ENCODE measurements around the gene C10orf71.

Gene C10orf71

DNA sequence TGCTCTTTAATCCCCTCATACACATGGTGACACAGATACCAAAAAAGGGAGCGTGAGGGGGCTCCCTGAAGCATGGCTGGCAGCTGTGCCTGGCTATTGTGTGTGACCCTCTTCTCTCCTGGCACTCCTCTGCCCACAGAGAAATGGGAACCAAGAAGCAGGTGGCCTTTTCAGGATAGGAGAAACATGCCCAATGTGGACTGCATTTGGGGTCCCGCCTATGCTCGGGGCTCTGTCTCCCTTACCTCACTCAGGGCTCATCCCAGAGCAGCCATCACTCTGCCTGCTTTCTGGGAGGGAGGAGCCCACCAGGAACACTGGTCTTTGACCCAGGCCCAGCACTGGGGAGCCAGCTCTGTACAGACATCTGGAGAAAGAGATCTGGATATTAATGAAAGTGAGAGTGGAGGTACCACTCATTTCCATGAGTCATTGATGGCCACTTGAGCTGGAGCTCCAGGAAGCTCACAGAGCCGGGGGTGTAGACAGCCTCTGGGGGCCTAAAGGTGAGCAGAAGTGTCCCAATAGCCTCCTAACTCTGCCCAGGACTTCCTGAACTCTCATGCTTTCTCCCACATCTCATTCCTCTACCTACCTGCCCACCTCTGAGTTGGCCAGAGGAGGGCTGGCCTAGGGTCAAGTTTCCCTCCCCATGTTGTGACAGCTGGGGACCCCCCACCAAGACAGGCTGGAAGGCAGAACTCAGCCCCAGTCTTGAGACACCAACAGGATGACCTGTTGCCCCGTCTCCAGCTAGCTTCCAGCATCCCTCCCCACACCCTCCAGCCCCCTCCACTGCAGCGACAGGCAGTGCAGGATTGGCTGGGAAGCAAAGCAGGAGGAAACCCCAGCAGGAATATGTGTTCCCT, 54.3 kb downstream of the C10orf71 start:
- no peaks in the 10 kb centered on the region for H3K36me3 ChIP-seq (ENCODE audit: control insufficient read depth, insufficient read depth, low read length)
- H3K9me3 ChIP-seq (ENCODE audit: control insufficient read depth, insufficient read depth, low read depth, low read length) = 0 out of 2 replicates have a peak, but pooled peaks cover 4% of the 10 kb centered on the region
- H3K4me3 ChIP-seq (ENCODE audit: low read depth, low read length) = no peak overlapping the region
- no peaks in the 10 kb centered on the region for H3K27me3 ChIP-seq (ENCODE audit: control insufficient read depth, insufficient read depth, low read length)
- no peak overlapping the region for H3K27ac ChIP-seq (ENCODE audit: low read depth, low read length)
- H3K9ac ChIP-seq (ENCODE audit: low read length) = no peak overlapping the region
- H3K4me1 ChIP-seq (ENCODE audit: control insufficient read depth, insufficient read depth, low read length) = no peaks in the 10 kb centered on the region

GRCh38 chr10:49353895-49354566, 55.1 kb downstream of the C10orf71 start:
- no peak overlapping the region for H3K9ac ChIP-seq (ENCODE audit: low read length)
- no peak overlapping the region for H3K4me3 ChIP-seq (ENCODE audit: low read depth, low read length)

DNA sequence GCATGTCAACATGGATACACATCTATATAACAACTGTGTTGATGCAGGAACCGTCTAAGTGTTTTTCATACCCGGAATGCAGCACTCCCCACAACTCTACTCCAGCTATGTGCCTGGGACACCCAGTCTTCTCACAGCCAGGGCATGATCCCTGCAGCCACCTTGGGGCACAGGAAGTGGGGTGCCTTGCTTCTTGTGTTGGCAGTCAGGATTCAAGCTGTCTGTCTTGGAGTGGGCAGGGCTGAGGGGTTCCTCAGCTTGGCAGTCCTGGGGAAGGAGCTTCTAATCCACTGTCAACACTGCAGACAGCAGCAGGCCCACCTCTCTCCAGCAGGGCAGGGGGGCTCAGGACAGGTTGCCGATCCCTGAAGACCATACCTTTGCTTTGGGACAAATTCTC, 55.6 kb downstream of the C10orf71 start:
- Histone ChIP-seq H3K36me3 (ENCODE audit: control insufficient read depth, insufficient read depth, low read length) (no peaks in the 10 kb centered on the region), H3K9me3 (ENCODE audit: control insufficient read depth, insufficient read depth, low read depth, low read length) (0 out of 2 replicates have a peak, but pooled peaks cover 4% of the 10 kb centered on the region), H3K27ac (ENCODE audit: low read depth, low read length) (no peak overlapping the region), H3K9ac (ENCODE audit: low read length) (no peak overlapping the region), H3K27me3 (ENCODE audit: control insufficient read depth, insufficient read depth, low read length) (no peaks in the 10 kb centered on the region), H3K4me1 (ENCODE audit: control insufficient read depth, insufficient read depth, low read length) (peaks cover under 1% of the 10 kb centered on the region; the same call in 1 of the 2 replicates), H3K4me3 (ENCODE audit: low read depth, low read length) (no peak overlapping the region)

More at GRCh38 chr10:49353895-49354566, 55.1 kb downstream of the C10orf71 start:
- H3K27me3 ChIP-seq (ENCODE audit: control insufficient read depth, insufficient read depth, low read length) = no peaks in the 10 kb centered on the region
- H3K27ac ChIP-seq (ENCODE audit: low read depth, low read length) = no peak overlapping the region
- H3K9me3 ChIP-seq (ENCODE audit: control insufficient read depth, insufficient read depth, low read depth, low read length) = 0 out of 2 replicates have a peak, but pooled peaks cover 4% of the 10 kb centered on the region
- H3K36me3 ChIP-seq (ENCODE audit: control insufficient read depth, insufficient read depth, low read length) = no peaks in the 10 kb centered on the region
- no peaks in the 10 kb centered on the region for H3K4me1 ChIP-seq (ENCODE audit: control insufficient read depth, insufficient read depth, low read length)

- H3K4me1 ChIP-seq (ENCODE audit: control insufficient read depth, insufficient read depth, low read length) = peaks cover 7% of the 10 kb centered on the region
- no peak overlapping the region for H3K27ac ChIP-seq (ENCODE audit: low read depth, low read length)
- H3K4me3 ChIP-seq (ENCODE audit: low read depth, low read length) = no peak overlapping the region
- H3K27me3 ChIP-seq (ENCODE audit: control insufficient read depth, insufficient read depth, low read length) = no peaks in the 10 kb centered on the region
- H3K9ac ChIP-seq (ENCODE audit: low read length) = no peak overlapping the region
- H3K9me3 ChIP-seq (ENCODE audit: control insufficient read depth, insufficient read depth, low read depth, low read length) = 0 out of 2 replicates have a peak, but pooled peaks cover 2% of the 10 kb centered on the region
- no peaks in the 10 kb centered on the region for H3K36me3 ChIP-seq (ENCODE audit: control insufficient read depth, insufficient read depth, low read length)
Measured at GRCh38 chr10:49355221-49355620, 56.3 kb downstream of the C10orf71 start.

DNA sequence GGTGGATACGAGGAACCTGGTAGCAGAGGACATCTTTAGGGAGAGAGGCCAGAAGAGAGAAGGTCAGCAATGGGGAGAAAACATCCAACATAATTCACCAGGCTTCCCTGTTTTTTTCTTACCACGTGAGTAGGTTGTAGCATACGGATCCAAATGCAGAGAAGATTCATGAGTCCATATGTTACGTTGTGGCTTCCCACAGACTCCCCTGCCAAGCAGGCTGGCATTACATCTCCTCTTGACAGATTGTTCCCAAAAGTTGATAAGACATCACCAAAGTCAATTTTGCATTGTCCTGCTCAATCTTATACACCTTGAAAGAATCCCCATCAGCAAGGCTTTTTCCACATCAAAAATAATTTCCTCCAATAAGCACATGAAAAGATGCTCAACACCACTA, 57.2 kb downstream of the C10orf71 start:
- H3K36me3 ChIP-seq (ENCODE audit: control insufficient read depth, insufficient read depth, low read length) = no peaks in the 10 kb centered on the region
- peaks cover 14% of the 10 kb centered on the region for H3K4me1 ChIP-seq (ENCODE audit: control insufficient read depth, insufficient read depth, low read length)
- H3K9ac ChIP-seq (ENCODE audit: low read length) = no peak overlapping the region
- no peaks in the 10 kb centered on the region for H3K9me3 ChIP-seq (ENCODE audit: control insufficient read depth, insufficient read depth, low read depth, low read length)
- H3K27ac ChIP-seq (ENCODE audit: low read depth, low read length) = no peak overlapping the region
- H3K4me3 ChIP-seq (ENCODE audit: low read depth, low read length) = no peak overlapping the region
- H3K27me3 ChIP-seq (ENCODE audit: control insufficient read depth, insufficient read depth, low read length) = no peaks in the 10 kb centered on the region

GRCh38 chr10:49356944-49357343, 58.0 kb downstream of the C10orf71 start:
- Histone ChIP-seq H3K36me3 (ENCODE audit: control insufficient read depth, insufficient read depth, low read length) (no peaks in the 10 kb centered on the region), H3K9me3 (ENCODE audit: control insufficient read depth, insufficient read depth, low read depth, low read length) (no peaks in the 10 kb centered on the region), H3K4me3 (ENCODE audit: low read depth, low read length) (no peak overlapping the region), H3K27me3 (ENCODE audit: control insufficient read depth, insufficient read depth, low read length) (no peaks in the 10 kb centered on the region), H3K4me1 (ENCODE audit: control insufficient read depth, insufficient read depth, low read length) (peaks cover 14% of the 10 kb centered on the region), H3K9ac (ENCODE audit: low read length) (no peak overlapping the region), H3K27ac (ENCODE audit: low read depth, low read length) (no peak overlapping the region)

DNA sequence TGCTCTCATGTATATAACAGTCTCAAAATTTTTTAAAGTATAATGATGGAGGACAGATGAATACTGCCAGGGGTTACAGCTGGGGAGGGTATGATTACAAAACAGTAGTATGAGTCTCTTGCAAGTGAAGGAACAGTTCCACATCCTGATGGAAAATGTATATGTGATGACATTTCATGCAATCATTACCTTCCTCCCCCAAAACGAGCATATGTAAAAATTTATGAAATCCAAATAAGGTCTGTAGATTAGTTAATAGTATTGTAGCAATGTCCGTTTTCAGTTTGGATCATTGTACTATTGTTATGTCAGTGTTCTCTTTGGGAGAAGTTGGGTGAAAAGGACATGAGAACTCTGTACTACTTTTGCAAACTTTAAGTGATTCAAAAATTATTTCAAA, 58.9 kb downstream of the C10orf71 start:
- Histone ChIP-seq H3K36me3 (ENCODE audit: control insufficient read depth, insufficient read depth, low read length) (no peaks in the 10 kb centered on the region), H3K27ac (ENCODE audit: low read depth, low read length) (no peak overlapping the region), H3K27me3 (ENCODE audit: control insufficient read depth, insufficient read depth, low read length) (no peaks in the 10 kb centered on the region), H3K9ac (ENCODE audit: low read length) (no peak overlapping the region), H3K4me3 (ENCODE audit: low read depth, low read length) (no peak overlapping the region), H3K9me3 (ENCODE audit: control insufficient read depth, insufficient read depth, low read depth, low read length) (no peaks in the 10 kb centered on the region), H3K4me1 (ENCODE audit: control insufficient read depth, insufficient read depth, low read length) (peaks cover 14% of the 10 kb centered on the region)

DNA sequence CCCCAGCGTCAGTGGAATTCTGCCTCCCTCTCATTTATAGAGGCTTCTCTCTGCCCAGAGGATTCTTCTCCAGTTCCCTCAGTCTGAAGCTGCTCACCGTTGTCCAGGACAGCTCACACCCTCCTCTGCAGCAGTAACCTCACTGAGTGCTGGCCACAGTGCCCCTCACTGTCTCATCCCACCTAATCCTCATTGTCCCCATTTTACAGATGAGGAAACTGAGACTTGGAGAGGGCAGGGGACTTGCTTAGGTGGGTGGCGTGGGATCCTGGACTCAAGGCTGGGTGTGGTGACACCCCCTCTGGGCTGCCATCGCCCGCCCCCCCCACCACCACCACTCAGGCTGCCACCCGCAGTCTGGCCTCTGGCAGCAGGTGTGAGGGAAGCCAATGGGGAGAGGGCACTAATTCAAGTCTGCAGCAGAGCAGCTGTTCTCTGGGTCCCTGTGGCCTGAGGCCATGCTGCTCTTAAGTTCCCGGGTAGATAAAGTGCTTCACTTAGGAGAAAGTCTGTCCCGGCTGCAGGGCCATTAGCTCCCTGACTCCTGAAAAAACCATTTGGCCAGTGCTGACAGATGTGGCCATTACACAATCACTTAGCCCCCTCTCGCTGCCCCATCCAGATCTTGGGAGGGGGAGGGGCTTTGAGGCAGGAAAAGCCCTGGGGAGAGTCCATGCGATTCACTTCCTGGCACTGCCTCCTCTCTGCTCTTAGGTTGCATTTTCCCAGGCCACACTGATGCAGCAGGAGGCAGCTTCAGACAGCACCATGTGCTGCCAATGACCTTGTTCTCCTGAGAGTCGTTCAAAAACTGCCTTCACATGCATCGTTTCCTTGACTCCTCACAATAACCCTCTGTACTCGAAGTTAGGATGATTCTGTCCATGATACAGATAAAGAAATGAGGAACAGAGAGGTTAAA, 60.6 kb downstream of the C10orf71 start:
- no peaks in the 10 kb centered on the region for H3K27me3 ChIP-seq (ENCODE audit: control insufficient read depth, insufficient read depth, low read length)
- peaks cover 14% of the 10 kb centered on the region for H3K4me1 ChIP-seq (ENCODE audit: control insufficient read depth, insufficient read depth, low read length)
- no peak overlapping the region for H3K27ac ChIP-seq (ENCODE audit: low read depth, low read length)
- H3K4me3 ChIP-seq (ENCODE audit: low read depth, low read length) = no peak overlapping the region
- H3K9me3 ChIP-seq (ENCODE audit: control insufficient read depth, insufficient read depth, low read depth, low read length) = no peaks in the 10 kb centered on the region
- H3K36me3 ChIP-seq (ENCODE audit: control insufficient read depth, insufficient read depth, low read length) = no peaks in the 10 kb centered on the region
- peak overlapping the region; percentile 39 for H3K9ac ChIP-seq (ENCODE audit: low read length)

- H3K4me1 ChIP-seq (ENCODE audit: control insufficient read depth, insufficient read depth, low read length) = peaks cover 14% of the 10 kb centered on the region
- H3K9me3 ChIP-seq (ENCODE audit: control insufficient read depth, insufficient read depth, low read depth, low read length) = no peaks in the 10 kb centered on the region
- no peaks in the 10 kb centered on the region for H3K27me3 ChIP-seq (ENCODE audit: control insufficient read depth, insufficient read depth, low read length)
- no peak overlapping the region for H3K4me3 ChIP-seq (ENCODE audit: low read depth, low read length)
- H3K36me3 ChIP-seq (ENCODE audit: control insufficient read depth, insufficient read depth, low read length) = no peaks in the 10 kb centered on the region
- H3K27ac ChIP-seq (ENCODE audit: low read depth, low read length) = no peak overlapping the region
- H3K9ac ChIP-seq (ENCODE audit: low read length) = peak overlapping the region; percentile 39
Measured at GRCh38 chr10:49360271-49361177, 61.6 kb downstream of the C10orf71 start.

DNA sequence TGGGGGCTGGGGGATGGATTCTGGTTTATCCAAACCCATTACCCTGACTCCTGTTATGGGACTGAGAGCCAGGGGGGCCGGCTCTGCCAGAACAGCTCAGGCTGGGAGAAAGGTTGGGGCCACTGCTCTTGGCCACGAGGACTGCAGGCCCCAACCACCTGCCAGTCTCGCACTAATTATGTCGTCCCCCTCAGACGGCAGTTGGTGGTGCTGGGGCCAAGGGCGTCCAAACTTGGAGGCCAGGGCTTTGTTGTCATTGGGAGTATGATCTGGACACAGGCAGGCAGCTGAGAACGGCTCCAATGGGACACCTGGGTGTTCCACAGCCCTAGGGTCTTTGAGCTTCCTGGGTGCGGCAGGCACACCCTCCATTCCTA, 62.2 kb downstream of the C10orf71 start:
- H3K4me1 ChIP-seq (ENCODE audit: control insufficient read depth, insufficient read depth, low read length) = peaks cover 14% of the 10 kb centered on the region
- no peak overlapping the region for H3K4me3 ChIP-seq (ENCODE audit: low read depth, low read length)
- no peak overlapping the region for H3K9ac ChIP-seq (ENCODE audit: low read length)
- H3K27ac ChIP-seq (ENCODE audit: low read depth, low read length) = no peak overlapping the region
- H3K27me3 ChIP-seq (ENCODE audit: control insufficient read depth, insufficient read depth, low read length) = no peaks in the 10 kb centered on the region
- no peaks in the 10 kb centered on the region for H3K36me3 ChIP-seq (ENCODE audit: control insufficient read depth, insufficient read depth, low read length)
- no peaks in the 10 kb centered on the region for H3K9me3 ChIP-seq (ENCODE audit: control insufficient read depth, insufficient read depth, low read depth, low read length)
